Fibroblast of skin of left quadriceps (primary cell): ENCODE data around the gene GPM6B.
A peak's percentile ranks its signal among the peaks of the same experiment; 100 is the strongest.

Source experiments
- DNase-seq, 2 experiments: peaks; one replicate each; pipeline ENCODE4 v3.0.0-alpha.2; 2013; ENCODE audit warnings: low read depth in 2 of 2

The GPM6B gene

DNA sequence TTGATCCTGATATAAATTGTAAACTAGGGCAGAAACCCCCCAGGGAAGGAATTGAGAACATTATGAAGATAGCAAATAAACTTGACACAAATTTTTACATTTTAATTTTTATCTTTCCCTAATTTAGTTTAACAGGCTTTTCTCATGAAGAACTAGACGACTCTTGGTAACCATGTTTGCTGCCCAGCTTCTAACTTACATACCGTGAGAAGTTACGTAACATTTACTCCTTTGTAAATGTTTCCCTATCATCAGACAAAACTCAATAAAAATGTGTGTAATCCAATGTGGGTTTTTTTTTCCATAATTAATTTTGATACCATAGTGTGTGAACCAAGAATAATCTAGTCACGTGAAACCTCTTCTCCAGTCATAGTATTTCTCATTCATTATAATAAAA is 48.0 kb downstream of the GPM6B start:
- DNase-seq, result no peak

DNA sequence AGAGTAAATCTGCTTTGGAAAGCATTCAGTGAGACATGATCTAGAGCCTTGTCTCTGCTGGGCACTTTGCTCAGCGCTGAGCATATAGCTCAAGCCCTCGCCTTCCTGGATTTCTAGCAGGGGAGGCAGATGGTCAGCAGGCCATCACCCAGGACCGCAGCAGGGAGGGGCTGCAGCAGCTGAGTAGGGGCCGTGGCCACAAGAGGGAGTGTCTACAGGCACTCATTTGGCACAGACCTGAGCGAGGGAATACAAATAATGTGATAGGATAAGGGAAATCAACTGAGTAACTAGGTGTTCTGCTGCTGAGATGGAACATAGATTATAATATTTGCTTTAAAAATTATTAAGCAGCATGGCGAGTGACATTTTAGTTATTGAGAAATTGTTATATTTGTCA is 52.1 kb downstream of the GPM6B start:
- DNase-seq, result no peak

DNA sequence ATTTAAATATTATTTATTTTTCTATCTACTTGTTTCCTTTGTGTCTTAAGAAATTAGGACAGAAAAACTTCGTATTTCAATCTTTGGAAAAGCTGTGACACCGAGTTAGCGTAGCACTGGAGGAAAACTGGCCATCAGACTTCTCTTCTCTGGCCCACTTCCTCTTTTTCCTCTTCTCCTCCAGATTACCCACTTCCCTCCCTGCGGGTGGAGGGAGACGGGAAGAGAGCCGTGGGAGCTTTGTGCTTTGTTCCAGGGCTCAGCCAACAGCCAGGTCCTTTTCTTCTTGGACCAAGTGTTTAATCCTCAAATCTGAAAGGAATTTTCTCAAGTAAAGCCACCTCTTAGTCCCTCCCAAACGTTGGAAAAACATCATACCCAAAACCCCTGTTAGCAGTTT is 52.6 kb downstream of the GPM6B start:
- DNase-seq, result no peak

DNA sequence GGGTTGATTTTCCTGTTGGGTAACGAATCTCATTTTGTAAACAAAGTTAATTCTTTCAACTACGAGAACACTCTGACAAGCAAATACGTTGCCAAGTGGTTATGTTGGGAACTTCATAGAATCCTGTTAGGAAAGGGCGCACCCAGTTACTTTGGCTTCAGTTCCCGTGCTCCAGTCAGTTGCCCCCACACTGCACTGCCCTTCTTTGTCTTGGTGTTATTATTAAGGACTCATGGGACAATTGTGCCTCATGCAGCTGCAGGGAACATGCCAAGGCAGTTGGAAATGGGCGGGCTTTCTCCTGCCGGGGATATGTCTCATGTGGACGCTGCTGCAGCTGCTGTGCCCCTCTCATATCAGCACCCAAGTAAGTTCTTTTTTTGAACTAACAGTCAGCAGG is 53.4 kb downstream of the GPM6B start:
- DNase-seq, result no peak

DNA sequence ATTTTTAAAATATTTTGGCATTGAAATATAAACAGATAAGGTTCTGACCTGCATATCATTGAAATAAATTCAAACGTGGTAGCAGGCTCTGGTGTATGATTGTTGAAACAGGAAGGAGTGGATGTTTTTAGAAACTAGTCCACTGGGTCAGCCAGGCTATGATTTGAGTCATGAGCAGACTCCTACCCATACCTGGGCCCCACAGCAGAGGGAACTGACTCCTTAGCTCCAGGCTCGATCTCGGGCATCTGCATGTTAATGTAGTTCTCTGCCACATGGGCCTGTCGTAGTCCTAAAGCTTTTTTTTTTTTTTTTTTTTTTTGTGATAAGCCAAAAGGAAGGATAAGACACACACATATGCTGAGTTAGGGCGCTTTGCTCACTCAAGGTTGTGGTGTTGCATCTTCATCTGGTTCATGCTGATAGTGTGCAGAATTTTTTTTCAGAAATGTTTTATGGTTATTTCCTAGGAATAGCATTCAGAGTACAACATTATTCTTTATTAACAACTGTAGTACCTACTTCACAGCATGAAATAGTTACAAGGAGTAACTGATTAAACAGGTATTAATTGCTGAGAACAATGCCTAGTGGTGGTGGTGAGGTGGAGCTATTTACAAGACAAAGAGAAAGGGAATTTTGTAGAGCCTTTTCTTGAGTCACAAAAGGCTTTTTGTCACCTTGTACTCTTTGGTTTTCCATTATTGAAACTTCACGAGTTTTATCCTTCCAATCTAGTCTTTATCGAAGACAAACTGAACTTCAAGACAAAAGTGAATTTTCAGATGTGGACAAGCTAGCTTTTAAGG is 55.1 kb downstream of the GPM6B start:
- no peak for DNase-seq

DNA sequence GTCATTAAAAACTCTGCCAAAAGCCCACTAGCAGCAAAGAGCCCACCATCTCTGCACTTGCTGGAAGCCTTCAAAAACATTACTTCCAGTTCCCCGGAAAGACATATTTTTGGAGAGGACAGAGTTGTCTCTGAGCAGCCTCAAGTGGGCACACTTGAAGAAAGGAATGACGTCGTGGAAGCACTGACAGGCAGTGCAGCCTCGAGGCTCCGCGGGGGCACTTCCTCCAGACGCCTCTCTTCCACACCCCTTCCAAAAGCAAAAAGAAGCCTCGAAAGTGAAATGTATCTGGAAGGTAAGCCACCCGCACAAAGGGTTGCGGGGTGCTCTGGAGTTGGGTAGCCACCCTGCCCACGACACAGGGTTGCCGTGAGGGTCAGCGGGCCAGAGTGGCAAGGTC is 56.5 kb downstream of the GPM6B start:
- no peak for DNase-seq

DNA sequence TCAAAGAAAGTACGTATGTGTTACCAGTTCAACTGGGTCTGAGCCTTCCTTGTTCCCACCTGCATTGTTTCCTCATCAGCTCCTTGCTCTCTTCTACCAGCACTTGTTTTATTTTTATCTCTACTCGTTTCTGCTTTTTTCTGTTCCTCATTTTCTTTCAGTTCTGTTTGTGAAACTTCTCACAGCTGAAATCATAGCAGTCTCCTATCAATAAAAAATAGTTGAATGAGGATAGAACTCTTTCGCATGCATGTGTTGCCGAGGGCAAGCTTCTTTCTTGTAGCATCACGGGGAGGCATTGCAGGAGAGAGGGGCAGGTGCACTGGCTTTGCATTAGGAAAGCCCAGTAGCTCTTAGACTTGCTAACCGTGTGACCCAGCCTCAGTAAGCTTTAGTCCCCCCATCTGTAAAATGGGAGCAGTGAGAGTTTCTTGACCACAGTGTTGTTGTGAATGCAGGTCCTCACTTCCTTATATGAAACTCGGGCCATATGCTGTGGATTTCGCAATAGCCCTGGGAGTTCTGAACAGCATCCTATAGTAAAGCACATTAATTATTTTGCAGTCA is 57.7 kb downstream of the GPM6B start:
- no peak for DNase-seq

DNA sequence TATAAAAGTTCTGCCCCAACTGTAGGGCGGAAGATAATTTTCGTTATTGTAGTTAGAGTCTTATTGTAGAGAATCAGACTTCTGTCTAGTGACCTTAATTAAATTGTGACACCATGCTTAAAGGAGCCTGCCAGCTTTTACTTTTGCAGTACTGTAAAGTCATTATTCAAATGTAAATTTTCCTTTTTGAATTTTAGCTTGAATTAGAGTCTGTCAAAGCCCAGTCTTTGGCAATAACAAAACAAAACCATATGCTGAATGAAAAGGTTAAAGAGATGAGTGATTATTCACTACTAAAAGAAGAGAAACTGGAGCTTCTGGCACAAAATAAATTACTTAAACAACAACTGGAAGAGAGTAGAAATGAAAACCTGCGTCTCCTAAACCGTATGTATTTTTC is 60.5 kb downstream of the GPM6B start:
- no peak for DNase-seq

DNA sequence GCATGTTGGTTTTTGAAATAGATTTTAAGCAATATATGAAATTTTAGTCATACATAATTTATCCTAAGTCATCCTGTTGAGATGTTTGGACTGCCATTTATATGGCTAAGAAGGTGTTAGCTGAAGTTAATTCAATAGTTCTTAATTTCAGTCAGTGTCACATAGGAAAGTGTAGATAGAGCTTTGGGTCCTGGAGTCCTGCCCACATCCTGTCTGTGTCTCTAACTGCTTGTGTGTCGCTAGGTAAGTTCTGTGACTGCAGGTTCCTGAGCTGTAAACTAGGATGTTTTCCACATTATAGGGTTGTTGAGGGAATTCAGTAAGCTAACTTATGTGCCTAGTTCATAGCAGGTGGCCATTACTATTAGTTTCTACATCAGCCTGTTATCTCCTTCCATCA is 61.6 kb downstream of the GPM6B start:
- no peak for DNase-seq

DNA sequence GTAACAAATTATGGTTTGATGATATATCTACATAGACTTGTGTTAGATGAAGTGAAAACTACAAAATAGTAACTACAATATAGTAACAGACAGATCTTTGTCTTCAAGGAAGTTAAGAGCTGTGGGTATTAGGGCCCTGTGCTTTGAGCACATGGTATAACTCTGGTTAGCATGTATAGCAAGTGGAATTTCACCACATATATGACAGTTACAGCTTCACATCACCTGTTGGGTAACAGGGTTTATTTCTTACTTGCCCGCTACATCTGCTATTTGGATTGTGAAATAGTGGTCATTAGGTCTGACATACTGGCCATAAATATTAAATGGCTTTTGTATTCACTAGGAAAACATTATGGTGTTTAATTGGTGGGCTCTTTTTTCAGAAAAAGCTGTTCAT is 62.1 kb downstream of the GPM6B start:
- DNase-seq, result no peak

DNA sequence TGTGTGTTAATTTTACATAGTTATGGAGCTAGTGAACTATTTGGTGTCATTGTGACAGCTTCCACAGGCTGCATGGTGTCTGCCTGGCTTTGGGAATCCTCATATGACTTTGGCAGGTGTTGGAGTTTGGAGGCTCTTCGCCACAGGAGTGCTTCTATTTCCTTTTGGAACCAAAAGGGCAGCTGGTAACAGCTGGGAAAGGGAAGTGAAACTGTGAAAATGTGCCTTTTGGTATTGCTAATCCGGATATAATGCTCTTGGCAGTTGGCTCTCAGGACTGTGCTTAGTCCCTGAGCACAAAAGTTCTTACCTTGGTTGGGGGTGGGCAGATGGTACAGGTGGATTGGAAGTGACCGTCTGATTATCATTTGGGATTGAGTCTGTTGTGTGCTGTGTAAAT is 64.2 kb downstream of the GPM6B start:
- DNase-seq, result no peak

DNA sequence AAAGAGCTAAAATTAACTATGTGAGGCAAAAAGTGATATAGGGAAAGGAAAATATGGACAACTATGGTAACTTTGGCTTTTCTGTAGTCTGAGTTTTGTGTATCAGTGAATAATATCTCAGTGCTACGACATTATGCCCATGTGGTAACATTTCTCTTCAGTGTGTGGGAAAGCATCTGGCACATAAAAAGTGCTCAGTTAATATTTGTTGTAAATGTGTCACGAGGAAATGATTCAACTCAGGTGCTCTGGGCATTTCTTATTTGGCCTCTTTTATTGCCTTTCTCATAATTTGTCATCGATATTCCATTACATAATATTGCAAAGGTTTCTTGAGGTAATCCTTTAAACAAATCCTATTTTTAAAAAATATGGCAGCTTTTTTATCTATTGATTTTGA is 64.8 kb downstream of the GPM6B start:
- no peak for DNase-seq

DNA sequence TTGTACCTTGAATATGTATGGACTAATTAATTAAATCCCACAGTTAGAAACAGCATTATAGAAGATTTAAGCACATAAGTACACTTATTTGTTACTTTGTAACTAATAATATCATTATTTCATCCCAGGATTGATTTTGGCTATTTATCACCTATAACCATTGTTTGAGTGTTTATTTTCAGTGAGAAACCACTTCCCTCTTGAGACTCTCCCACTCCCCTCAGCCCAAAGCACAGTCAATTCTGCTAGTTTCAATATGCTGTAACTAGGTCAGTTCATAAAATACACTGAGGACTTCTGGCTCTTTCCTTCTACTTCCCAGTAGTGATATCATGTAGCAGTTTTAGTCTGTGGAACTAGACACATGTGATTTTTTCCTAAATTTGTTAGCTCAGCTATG is 66.1 kb downstream of the GPM6B start:
- no peak for DNase-seq

DNA sequence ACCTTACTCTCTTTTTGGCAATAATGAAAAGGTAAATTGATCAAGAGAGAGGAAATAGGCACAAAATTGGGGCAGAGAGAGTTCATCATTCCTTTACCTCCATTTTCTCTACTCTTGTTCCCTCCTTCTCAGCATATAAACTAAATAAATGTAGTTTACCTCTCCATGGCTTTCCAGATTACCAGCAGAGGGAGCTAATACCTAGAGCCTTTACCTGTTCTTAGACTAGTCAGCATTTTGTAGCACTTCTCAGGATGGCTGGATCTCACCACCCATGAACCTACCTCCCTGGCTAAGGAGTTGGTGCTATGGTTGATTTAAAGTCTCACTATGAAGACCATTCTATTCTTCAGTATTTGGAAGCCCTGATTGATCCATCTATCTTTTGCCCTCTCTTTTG is 66.7 kb downstream of the GPM6B start:
- DNase-seq, result no peak

DNA sequence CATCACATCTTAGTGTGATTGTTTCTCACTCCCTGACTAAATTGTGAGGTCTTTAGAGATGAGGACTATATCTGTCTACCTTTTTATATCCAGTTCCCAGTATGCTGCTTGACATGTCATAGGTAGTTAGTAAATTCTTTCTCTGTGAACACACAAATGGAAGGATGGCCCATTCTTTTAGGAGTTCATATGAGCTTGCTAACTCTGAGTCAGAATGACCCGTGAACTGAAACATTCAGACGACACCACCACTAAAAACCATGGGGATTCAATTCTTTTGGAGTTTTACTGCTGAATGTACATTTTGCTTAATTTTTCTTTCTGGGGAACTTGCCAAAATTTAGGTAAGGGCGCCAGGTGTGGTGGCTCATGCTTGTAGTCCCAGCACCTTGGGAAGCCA is 68.4 kb downstream of the GPM6B start:
- no peak for DNase-seq

DNA sequence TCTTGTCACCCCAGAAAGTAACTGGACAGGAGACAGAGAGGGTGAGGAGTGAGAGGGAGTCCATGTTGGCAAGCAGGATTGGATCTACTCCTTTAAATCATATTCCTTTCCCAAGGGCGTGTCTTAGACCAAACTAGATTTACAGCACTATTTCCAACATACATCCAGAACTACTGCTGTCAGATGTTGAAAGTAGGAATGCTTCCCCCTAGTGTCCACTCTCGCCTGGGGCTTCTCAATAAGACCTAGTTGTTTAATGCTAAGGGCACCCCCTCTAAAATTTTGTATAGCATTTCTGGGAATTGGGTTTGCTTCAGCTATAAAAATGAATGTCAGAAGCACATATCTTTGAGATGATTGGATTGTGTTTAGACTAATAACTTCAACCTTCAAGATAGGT is 69.1 kb downstream of the GPM6B start:
- DNase-seq, result peak in 1 of 2 experiments; percentile 22

DNA sequence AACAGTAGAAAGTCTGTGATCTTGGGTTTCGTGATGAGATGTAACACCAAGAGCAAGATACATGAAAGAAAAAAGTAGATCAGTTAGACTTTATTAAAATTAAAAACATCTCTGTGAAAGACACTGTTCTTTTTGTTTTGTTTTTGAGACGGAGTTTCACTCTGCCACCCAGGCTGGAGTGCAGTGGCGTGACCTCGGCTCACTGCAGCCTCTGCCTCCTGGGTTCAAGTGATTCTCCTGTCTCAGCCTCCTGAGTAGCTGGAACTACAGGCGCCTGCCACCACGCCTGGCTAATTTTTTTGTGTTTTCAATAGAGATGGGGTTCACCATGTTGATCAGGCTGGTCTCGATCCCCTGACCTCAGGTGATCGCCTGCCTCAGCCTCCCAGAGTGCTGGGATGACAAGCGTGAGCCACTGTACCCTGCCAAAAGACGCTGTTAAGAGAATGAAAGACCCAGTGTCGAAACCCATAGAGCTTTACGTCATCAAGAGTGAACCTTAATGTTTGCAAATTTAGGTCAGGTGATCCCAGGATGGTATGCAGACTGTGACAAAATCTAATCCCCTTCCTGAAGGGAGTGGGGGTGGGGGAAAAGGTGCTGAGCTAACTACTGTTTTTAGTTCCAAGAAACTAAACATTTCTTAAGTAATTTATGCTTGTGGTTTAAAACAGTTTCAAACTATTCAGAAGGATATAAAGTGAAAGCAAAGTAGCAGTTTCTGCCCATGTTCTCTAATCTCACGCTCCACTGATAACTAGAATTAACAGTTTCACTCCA is 74.3 kb downstream of the GPM6B start:
- DNase-seq, result no peak

DNA sequence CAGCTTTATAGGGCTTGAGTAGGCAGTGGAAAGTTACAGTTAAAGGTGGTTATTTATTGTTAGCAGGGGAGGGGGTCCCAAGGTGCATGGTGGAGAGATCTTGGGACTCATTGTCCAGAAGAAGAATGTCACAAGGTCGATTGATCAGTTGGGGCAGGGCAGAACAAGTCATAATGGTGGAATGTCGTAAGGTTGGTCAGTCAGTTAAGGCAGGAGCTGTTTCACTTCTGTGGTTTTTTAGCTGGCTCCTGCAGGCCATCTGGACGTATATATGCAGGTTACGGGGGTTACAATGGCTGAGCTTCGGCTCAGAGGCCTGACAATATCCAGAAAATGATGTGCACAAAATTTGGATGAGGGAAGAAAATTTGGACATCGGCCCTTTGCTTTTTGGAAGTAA is 75.2 kb downstream of the GPM6B start:
- no peak for DNase-seq

DNA sequence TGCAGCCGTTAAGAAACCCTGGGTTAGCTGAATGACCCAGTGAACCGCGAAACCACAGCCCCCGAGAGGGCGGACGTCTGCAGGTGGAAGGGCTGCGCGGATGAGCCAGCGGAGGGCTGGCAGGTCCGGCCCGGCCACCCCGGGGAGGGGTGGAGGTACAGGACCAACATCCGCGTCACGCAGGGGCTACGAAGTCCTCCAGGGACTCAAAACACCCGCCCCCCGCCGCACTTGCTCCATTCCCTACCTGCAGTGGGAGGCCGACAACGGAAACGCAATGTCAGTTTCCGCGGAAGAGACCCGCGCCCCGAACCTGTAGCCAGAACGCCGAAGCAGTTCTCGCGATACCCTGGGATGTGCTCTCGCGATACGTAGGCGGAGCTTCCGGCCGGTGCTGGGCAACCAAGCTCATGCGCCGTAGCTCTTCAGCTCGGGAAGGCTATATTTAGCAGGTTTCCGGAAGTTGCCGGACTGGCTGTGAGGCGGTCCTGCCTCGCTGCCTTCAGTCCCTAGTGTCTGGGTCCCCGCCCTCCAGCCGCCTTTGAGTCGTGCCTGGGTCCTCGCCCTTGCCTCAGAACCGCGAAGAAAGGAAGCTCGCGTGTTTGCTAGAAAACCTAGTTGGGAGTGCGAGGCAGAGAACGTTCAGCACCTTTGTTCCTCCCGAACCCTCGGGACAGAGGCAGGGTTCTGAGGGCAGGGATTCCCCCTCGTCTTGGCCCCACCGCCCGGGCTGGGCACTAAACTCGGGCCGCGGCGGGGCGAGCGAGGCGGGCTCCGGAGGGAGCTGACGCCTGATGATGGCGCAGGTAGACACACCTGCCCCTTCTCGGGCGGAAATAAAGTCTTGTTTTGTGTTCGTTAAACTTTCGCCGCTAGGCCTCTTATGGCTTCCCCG is 82.4 kb downstream of the GPM6B start, which contains the start of the genes OFD1 and TRAPPC2:
OFD1 (plus strand) TSS at position 471 of the 895 bp plus-strand sequence; CDS start at position 795, 324 bp downstream.
TRAPPC2 (minus strand) TSS at position 343 of the 895 bp plus-strand sequence. CDS start 14,657 bp downstream, outside the sequence.
- DNase-seq, result peak; percentile 80 to 82

DNA sequence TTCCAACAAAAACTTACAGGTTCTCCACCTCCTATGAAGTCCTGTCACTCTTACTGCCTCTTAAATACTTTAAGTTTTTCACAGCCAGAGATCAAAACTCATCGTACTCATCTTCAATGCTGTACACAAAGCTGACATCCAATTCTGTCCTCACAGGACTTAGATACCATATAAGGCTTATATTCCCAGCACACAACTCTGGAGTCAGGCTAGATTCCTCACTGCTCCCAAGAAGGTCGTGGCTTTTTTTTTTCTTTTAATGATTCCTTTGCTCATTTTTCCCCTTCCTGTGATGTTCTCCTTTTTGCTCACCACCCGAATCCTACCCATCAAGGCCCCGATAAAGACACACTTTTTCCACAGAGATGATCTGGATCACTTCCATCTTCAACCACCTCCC is 83.4 kb downstream of the GPM6B start:
- no peak for DNase-seq

DNA sequence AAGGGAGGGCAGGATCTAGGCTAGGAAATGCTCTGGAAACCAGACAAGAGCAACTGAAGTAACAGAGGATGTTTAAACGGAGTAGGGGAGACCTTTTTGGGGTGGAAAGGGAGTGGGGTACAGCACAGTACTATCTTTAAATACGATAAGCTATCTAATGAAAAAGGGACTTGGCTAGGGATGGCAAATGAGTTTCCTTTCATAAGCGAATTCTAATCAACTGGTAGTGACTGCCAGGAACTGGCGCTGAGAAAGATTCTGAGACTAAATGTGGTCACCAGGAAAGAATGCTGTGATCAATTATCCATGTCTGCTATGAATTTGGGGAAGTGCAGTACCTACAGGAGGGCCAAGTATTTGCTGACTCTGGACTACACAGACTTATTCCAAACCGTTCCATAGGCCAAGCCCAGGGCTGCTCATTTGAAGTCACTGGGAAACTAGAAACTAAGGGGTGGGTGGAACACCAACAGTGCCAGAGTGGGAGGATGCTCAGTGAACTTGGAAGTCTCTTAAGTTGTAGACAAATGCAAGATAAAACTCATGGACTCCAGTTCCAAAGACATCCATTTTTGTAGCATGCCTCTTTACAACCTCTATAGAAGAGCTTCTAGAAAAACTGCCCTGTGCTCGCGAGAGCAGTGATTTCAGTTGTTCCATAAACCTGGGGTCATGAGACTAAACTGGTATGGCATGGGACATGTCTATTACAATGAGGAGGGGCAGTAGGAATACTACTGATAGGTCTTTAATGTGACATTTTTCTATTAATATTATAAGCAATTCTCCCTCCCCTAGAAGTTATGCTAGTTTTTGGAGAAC is 84.4 kb downstream of the GPM6B start:
- no peak for DNase-seq
